GM18909 (cell line): ENCODE measurements around the gene DAZAP1.

Experiments used
- ATAC-seq: cut with Tn5 transposase; IDR thresholded peaks from one replicate; pipeline ENCODE4 v1.9.1; 2021; ENCODE audit warnings: mild to moderate bottlenecking; ENCODE audit not compliant: unreplicated experiment, poor library complexity

DAZAP1 gene

DNA sequence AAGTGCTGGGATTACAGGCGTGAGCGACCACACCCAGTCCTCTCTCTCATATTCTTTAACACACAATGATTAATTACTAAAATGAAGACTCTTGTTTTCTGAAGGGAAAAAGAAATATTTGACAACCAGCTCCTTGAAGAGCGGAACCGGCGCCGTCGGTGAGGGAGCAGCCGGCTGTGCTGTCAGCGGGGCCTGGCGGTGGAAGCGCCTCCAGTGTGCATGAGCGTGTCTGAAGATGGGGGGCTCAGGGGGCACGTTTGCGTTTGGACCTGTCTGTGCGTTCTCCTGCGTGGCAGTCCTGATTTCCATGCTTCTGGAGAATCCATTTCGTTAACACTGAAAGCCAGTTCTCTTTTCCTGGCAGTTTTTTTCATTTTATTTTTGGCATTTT, 31.0 kb upstream of the DAZAP1 start:
- no peak for ATAC-seq

DNA sequence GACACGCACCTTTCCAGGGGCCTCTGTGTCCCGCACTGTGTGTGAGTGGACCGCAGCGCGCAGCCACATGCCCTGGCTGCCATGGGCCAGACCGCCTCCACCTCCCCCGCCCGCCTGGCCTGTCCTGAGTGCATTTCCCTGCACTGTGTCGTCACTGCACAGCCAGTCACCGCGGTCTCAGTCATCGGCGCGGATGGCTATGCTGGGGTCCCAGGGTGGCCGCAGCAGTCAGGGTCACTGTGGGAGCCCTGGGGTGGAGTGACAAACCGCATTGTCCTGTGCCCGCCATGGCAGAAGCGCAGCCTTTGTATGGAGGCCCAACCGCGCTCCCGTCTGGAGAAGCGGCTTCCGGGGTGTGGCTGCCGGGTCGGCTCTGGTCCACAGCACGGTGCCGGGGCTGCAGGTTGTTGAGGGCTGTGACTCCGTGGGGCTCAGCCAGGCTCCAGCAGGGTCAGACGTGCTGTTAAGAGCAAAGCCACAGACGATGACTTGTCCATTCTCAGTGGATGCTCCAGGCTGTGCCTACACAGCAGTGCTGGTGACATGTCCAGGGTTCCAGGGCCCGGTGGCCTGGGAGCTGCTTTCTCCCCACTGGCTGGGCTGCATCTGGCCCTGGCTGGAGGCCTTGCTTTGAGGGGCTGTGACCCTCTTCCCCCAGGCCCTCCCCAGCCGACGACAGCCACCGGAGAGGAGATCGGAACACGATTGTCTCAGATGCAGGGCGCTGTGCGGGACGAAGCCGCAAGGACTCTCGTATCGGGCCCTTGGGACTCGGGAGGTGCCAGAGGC, 30.0 kb upstream of the DAZAP1 start:
- ATAC-seq: no peak

GRCh38 chr19:1377965-1378785, 29.2 kb upstream of the DAZAP1 start:
- ATAC-seq: no peak

- ATAC-seq: no peak
These were observed 28.1 kb upstream of the DAZAP1 start for GRCh38 chr19:1379126-1379905.

DNA sequence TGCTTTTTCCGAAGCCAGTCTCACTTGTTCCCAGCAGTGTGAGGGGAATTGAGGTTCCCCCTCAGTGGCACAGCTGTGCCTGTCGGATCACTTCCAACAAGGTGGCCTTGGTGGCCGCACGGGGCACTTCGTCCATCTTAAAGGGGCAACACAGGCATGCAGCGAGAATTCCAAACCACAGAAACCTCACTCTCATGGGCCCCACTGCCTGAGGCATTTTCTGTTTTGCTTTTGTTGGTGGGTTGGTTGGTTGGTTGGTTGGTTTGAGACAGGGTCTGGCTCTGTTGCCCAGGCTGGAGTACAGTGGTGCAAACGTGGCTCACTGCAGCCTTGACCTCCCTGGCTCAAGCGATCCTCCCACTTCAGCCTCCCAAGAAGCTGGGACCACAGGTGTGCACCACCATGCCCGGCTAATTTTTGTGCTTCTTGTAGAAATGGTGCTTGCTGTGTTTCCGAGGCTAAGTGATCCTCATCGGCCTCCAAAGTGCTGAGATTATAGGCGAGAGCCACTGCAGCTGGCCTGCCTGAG, 27.4 kb upstream of the DAZAP1 start:
- ATAC-seq: no peak

DNA sequence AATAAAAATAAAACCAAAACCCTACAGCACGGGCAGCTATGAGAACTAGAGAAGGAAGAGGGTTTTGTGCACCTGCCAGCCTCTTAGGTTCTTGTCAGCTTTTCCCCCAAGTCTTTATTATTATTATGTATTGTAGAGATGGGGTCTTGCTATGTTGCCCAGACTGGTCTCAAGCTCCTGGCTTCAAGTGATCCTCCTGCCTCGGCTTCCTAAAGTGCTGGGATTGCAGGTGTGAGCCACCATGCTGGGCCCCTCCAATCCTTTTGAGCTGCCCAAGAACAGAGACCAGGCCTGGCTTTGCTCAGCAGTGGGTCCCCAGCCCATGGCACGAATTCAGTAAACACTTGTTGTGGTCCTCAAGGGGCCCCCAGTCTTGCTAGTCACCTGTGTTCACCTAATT, 25.1 kb upstream of the DAZAP1 start:
- no peak for ATAC-seq

- no peak for ATAC-seq
These were observed 24.4 kb upstream of the DAZAP1 start for GRCh38 chr19:1383017-1383311.

GRCh38 chr19:1383312-1384084, 23.9 kb upstream of the DAZAP1 start, which contains the start of gene NDUFS7:
NDUFS7 (plus strand) TSS chr19:1383907; CDS start chr19:1383927, 20 bp downstream.
- peak; percentile 81 for ATAC-seq

- peak; percentile 11 for ATAC-seq
These were observed 23.3 kb upstream of the DAZAP1 start for GRCh38 chr19:1384085-1384462.

DNA sequence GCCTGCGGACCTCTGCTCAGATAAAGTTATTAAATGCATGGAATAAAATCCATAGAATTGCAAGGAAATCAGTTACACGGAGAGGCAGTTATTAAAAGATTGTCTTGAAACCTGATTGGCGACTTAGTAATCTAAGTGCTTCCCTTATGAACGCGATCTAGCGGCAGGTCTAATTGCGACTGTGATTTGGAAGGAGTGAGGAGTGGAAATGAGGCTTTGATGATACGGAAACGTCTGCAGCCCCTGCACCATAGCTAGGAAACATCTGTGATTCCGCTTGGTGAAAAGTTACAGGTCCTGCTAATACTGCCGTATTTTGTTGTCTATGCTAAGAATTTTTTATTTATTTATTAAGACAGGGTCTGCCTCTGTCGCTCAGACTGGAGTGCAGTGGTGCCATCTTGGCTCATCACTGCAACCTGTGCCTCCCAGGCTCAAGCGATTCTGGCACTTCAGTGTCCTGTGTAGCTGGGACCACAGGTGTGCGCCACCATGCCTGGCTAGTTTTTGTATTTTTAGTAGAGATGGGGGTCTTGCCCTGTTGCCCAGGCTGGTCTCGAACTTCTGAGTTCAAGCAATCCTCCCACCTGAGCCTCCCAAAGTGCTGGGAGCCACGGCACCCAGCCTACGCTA, 22.8 kb upstream of the DAZAP1 start:
- no peak for ATAC-seq

DNA sequence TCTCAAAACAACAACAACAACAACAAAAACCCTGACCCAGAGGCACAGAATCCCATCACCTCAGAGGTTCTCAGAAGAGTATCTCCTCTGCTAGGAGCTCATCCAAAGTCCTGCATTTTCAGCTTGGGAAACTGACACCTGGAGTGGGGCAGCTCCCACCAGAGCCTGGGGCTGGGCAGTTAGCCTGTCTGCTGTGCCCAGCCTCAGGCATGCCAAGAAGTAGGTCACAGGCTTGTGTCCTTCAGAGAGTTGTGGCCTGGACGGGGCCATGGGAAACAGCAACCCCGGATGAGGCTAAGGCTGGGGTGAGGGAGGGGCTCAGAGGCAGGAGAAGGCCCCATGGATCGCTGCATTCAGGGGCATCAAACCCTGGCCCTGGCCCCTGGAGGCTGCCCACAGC, 21.6 kb upstream of the DAZAP1 start:
- no peak for ATAC-seq

- ATAC-seq: no peak
These were observed 20.3 kb upstream of the DAZAP1 start for GRCh38 chr19:1386945-1387683.

- no peak for ATAC-seq
These were observed 19.4 kb upstream of the DAZAP1 start for GRCh38 chr19:1387684-1388636.

DNA sequence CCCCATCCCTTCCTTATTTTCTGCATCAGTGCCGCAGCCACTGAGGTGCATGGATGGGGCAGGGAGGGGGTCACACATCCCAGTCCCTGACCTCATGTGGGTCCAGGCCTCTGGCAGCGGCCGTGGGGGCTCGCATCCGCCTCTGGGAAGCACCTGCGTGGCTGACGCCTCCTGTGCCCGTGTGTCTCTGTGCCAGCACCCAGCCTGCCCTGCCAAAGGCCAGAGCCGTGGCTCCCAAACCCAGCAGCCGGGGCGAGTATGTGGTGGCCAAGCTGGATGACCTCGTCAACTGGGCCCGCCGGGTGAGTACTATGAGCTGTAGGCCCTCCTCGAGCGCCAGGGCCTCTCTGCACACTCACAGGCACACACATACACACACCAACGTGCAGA, 18.8 kb upstream of the DAZAP1 start:
- no peak for ATAC-seq

- no peak for ATAC-seq
These were observed 18.1 kb upstream of the DAZAP1 start for GRCh38 chr19:1389033-1389940.

- no peak for ATAC-seq
These were observed 16.4 kb upstream of the DAZAP1 start for GRCh38 chr19:1390890-1391423.

DNA sequence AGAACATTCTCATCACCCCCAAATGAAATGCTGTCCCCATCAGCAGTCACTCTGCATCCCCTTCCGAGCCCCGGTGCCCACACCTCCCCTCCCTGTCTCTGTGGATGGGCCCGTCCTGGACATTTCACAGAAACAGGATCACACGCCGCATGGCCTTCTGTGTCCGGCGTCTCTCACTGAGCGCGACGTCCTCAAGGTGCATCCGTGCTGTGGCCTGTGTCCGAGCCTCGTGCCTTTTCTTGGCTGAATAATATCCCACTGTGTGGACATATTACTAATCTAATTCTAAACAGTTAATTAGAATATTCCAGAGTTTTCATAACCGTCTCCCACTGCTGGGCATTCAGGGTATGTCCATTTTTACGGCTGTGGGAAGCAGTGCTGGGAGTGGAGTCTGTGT, 15.0 kb upstream of the DAZAP1 start:
- no peak for ATAC-seq
